ENCODE results near the gene SEMA3E.

Gene SEMA3E

GRCh38 chr7:83326223-83326622 is 322.7 kb downstream of the SEMA3E start:
- TF ChIP-seq CTCF (IDR thresholded peaks at IDR 0.05; ENCODE audit: low read depth, low read length): no peak
- no peak for TF ChIP-seq EZH2phosphoT487 (IDR thresholded peaks at IDR 0.05; ENCODE audit: low read depth)
- no peak overlapping the region for H3K27ac ChIP-seq (ENCODE audit: low read length)
- H3K36me3 ChIP-seq (replicated peaks; ENCODE audit: low read depth, low read length): no peaks in the 10 kb centered on the region
- H4K20me1 ChIP-seq (ENCODE audit: insufficient read depth, low read length): no peaks in the 10 kb centered on the region
- no peaks in the 10 kb centered on the region for H3K79me2 ChIP-seq (ENCODE audit: low read length)
- H3K9me3 ChIP-seq (ENCODE audit: insufficient read depth, low read length): no peaks in the 10 kb centered on the region
- H3K27me3 ChIP-seq (ENCODE audit: low read depth, low read length): no peaks in the 10 kb centered on the region
- no peak overlapping the region for H2AFZ ChIP-seq (ENCODE audit: low read depth, low read length)
- no peak overlapping the region for H3K4me3 ChIP-seq (ENCODE audit: low read length)
- H3K4me2 ChIP-seq (ENCODE audit: low read length): no peak overlapping the region
- peaks cover 6% of the 10 kb centered on the region for H3K4me1 ChIP-seq (ENCODE audit: low read length)
- no peak overlapping the region for H3K9ac ChIP-seq (ENCODE audit: low read length)

GRCh38 chr7:83325083-83325482 is 323.9 kb downstream of the SEMA3E start:
- H3K36me3 ChIP-seq (replicated peaks; ENCODE audit: low read depth, low read length): no peaks in the 10 kb centered on the region
- no peak overlapping the region for H3K4me2 ChIP-seq (ENCODE audit: low read length)
- no peak for TF ChIP-seq EZH2phosphoT487 (IDR thresholded peaks at IDR 0.05; ENCODE audit: low read depth)
- TF ChIP-seq CTCF (IDR thresholded peaks at IDR 0.05; ENCODE audit: low read depth, low read length): no peak
- no peaks in the 10 kb centered on the region for H4K20me1 ChIP-seq (ENCODE audit: insufficient read depth, low read length)
- H3K27ac ChIP-seq (ENCODE audit: low read length): no peak overlapping the region
- H3K4me3 ChIP-seq (ENCODE audit: low read length): no peak overlapping the region
- H3K9me3 ChIP-seq (ENCODE audit: insufficient read depth, low read length): no peaks in the 10 kb centered on the region
- no peak overlapping the region for H2AFZ ChIP-seq (ENCODE audit: low read depth, low read length)
- H3K9ac ChIP-seq (ENCODE audit: low read length): no peak overlapping the region
- H3K79me2 ChIP-seq (ENCODE audit: low read length): no peaks in the 10 kb centered on the region
- no peaks in the 10 kb centered on the region for H3K27me3 ChIP-seq (ENCODE audit: low read depth, low read length)
- peaks cover 6% of the 10 kb centered on the region for H3K4me1 ChIP-seq (ENCODE audit: low read length)

GRCh38 chr7:83324596-83324995 is 324.3 kb downstream of the SEMA3E start:
- H3K79me2 ChIP-seq (ENCODE audit: low read length): no peaks in the 10 kb centered on the region
- H3K4me3 ChIP-seq (ENCODE audit: low read length): no peak overlapping the region
- H3K9ac ChIP-seq (ENCODE audit: low read length): no peak overlapping the region
- H3K4me2 ChIP-seq (ENCODE audit: low read length): no peak overlapping the region
- no peaks in the 10 kb centered on the region for H3K27me3 ChIP-seq (ENCODE audit: low read depth, low read length)
- H3K4me1 ChIP-seq (ENCODE audit: low read length): peaks cover 6% of the 10 kb centered on the region
- TF ChIP-seq EZH2phosphoT487 (IDR thresholded peaks at IDR 0.05; ENCODE audit: low read depth) (no peak), CTCF (IDR thresholded peaks at IDR 0.05; ENCODE audit: low read depth, low read length) (no peak)
- H3K36me3 ChIP-seq (replicated peaks; ENCODE audit: low read depth, low read length): no peaks in the 10 kb centered on the region
- H3K9me3 ChIP-seq (ENCODE audit: insufficient read depth, low read length): no peaks in the 10 kb centered on the region
- H3K27ac ChIP-seq (ENCODE audit: low read length): no peak overlapping the region
- no peak overlapping the region for H2AFZ ChIP-seq (ENCODE audit: low read depth, low read length)
- H4K20me1 ChIP-seq (ENCODE audit: insufficient read depth, low read length): no peaks in the 10 kb centered on the region

- H3K4me2 ChIP-seq (ENCODE audit: low read length): no peak overlapping the region
- TF ChIP-seq CTCF (IDR thresholded peaks at IDR 0.05; ENCODE audit: low read depth, low read length) (no peak), EZH2phosphoT487 (IDR thresholded peaks at IDR 0.05; ENCODE audit: low read depth) (no peak)
Measured at GRCh38 chr7:83321011-83321410, 327.9 kb downstream of the SEMA3E start.

More at GRCh38 chr7:83321011-83321410, 327.9 kb downstream of the SEMA3E start:
- Histone ChIP-seq H3K4me3 (ENCODE audit: low read length) (no peak overlapping the region), H3K9me3 (ENCODE audit: insufficient read depth, low read length) (no peaks in the 10 kb centered on the region), H3K79me2 (ENCODE audit: low read length) (no peaks in the 10 kb centered on the region), H3K27ac (ENCODE audit: low read length) (no peak overlapping the region), H2AFZ (ENCODE audit: low read depth, low read length) (no peak overlapping the region), H3K36me3 (replicated peaks; ENCODE audit: low read depth, low read length) (no peaks in the 10 kb centered on the region), H3K4me1 (ENCODE audit: low read length) (no peaks in the 10 kb centered on the region), H3K27me3 (ENCODE audit: low read depth, low read length) (no peaks in the 10 kb centered on the region), H3K9ac (ENCODE audit: low read length) (no peak overlapping the region), H4K20me1 (ENCODE audit: insufficient read depth, low read length) (no peaks in the 10 kb centered on the region)
